HAP-1 (cell line): Measurements from ENCODE around the gene TMEM238.
A peak's percentile ranks its signal among the peaks of the same experiment; 100 is the strongest.
"Not testable (repeated sequence)": the region's sequence is repeated elsewhere in the genome, so short reads cannot be mapped to it uniquely, and the experiment has no call there.

Source experiments
- DNase-seq, 2 experiments: peaks; one replicate each; pipeline ENCODE4 v3.0.0-alpha.2; 2016 to 2020; ENCODE audit warnings: low spot score in 2 of 2
- H3K27me3 ChIP-seq: fragments of 250-450 bp; sonication (Bioruptor Pico); 2 replicates; pipeline ENCODE4 v1.5.1; 2020; ENCODE audit warnings: low read depth, mild to moderate bottlenecking, moderate library complexity
- H3K36me3 ChIP-seq: fragments of 250-450 bp; sonication (Bioruptor Pico); replicated peaks from 2 replicates; pipeline ENCODE4 v1.5.1; 2020; ENCODE audit warnings: mild to moderate bottlenecking
- H3K4me1 ChIP-seq: fragments of 250-450 bp; sonication (Bioruptor Pico); 2 replicates; pipeline ENCODE4 v1.5.1; 2020; ENCODE audit warnings: mild to moderate bottlenecking
- H3K4me3 ChIP-seq: fragments of 250-450 bp; sonication (Bioruptor Pico); 2 replicates; pipeline ENCODE4 v1.5.1; 2020; ENCODE audit warnings: mild to moderate bottlenecking, moderate library complexity
- H3K9me3 ChIP-seq: fragments of 250-450 bp; sonication (Bioruptor Pico); 2 replicates; pipeline ENCODE4 v1.5.1; 2020; ENCODE audit warnings: mild to moderate bottlenecking, moderate library complexity
- in situ Hi-C: fragments of 300-500 bp; cut with MboI; formaldehyde crosslinking; loops from 3 replicates; pipeline ENCODE4 v1.14.3; 2020; ENCODE audit warnings: low sequenced_read_pairs, inconsistent platforms, mixed read lengths

Gene TMEM238

GRCh38 chr19:55384131-55384919 lies at the start of gene TMEM238:
Gene TMEM238, minus strand, starts transcription at chr19:55384292. Its CDS starts 33 bp downstream, at chr19:55384259.
- H3K36me3 ChIP-seq = peaks cover 35% of the 10 kb centered on the region
- H3K4me1 ChIP-seq = peaks cover 29% of the 10 kb centered on the region
- no peaks in the 10 kb centered on the region for H3K27me3 ChIP-seq
- H3K4me3 ChIP-seq = peak within 1 kb of the TSS; percentile 88
- in situ Hi-C loops = loop anchor here (10.0 kb wide), 1 partner anchor 80 kb away; no protein-coding TSS in a partner anchor
- no peak for DNase-seq
- no peaks in the 10 kb centered on the region; the same call in 1 of the 2 replicates for H3K9me3 ChIP-seq

- DNase-seq = no peak
- H3K27me3 ChIP-seq = no peaks in the 10 kb centered on the region
- in situ Hi-C loops = no loop called here
- no peaks in the 10 kb centered on the region for H3K9me3 ChIP-seq
- H3K4me1 ChIP-seq = no peaks in the 10 kb centered on the region
- no peaks in the 10 kb centered on the region for H3K36me3 ChIP-seq
- H3K4me3 ChIP-seq = no peak overlapping the region
These were observed 49.2 kb upstream of the TMEM238 start for GRCh38 chr19:55433292-55433691.

GRCh38 chr19:55432241-55432959 lies 48.3 kb upstream of the TMEM238 start:
- H3K36me3 ChIP-seq = no peaks in the 10 kb centered on the region
- no peaks in the 10 kb centered on the region for H3K9me3 ChIP-seq
- DNase-seq = no peak
- H3K4me1 ChIP-seq = no peaks in the 10 kb centered on the region
- in situ Hi-C loops = no loop called here
- no peak overlapping the region for H3K4me3 ChIP-seq
- H3K27me3 ChIP-seq = no peaks in the 10 kb centered on the region

GRCh38 chr19:55431183-55431582 lies 47.1 kb upstream of the TMEM238 start:
- in situ Hi-C loops = no loop called here
- H3K27me3 ChIP-seq = no peaks in the 10 kb centered on the region

GRCh38 chr19:55426042-55426441 lies 42.0 kb upstream of the TMEM238 start:
- no peaks in the 10 kb centered on the region; the same call in 1 of the 2 replicates for H3K27me3 ChIP-seq
- H3K9me3 ChIP-seq = no peaks in the 10 kb centered on the region
- H3K36me3 ChIP-seq = no peaks in the 10 kb centered on the region
- in situ Hi-C loops = no loop called here
- no peak overlapping the region for H3K4me3 ChIP-seq
- no peaks in the 10 kb centered on the region for H3K4me1 ChIP-seq
- no peak for DNase-seq

More at GRCh38 chr19:55431183-55431582, 47.1 kb upstream of the TMEM238 start:
- no peak for DNase-seq
- Histone ChIP-seq H3K4me3 (no peak overlapping the region), H3K36me3 (no peaks in the 10 kb centered on the region), H3K4me1 (no peaks in the 10 kb centered on the region), H3K9me3 (no peaks in the 10 kb centered on the region)

- H3K36me3 ChIP-seq = no peaks in the 10 kb centered on the region
- no peaks in the 10 kb centered on the region for H3K9me3 ChIP-seq
- DNase-seq = no peak
- in situ Hi-C loops = no loop called here
- H3K27me3 ChIP-seq = no peaks in the 10 kb centered on the region; the same call in 1 of the 2 replicates
- H3K4me1 ChIP-seq = no peaks in the 10 kb centered on the region
- H3K4me3 ChIP-seq = no peak overlapping the region
These were observed 40.4 kb upstream of the TMEM238 start for GRCh38 chr19:55424518-55424917.

- no peak for DNase-seq
- Histone ChIP-seq H3K27me3 (no peaks in the 10 kb centered on the region; the same call in 1 of the 2 replicates), H3K4me1 (no peaks in the 10 kb centered on the region), H3K9me3 (no peaks in the 10 kb centered on the region), H3K4me3 (no peak overlapping the region), H3K36me3 (no peaks in the 10 kb centered on the region)
- in situ Hi-C loops = no loop called here
These were observed 39.3 kb upstream of the TMEM238 start for GRCh38 chr19:55423225-55424005.

- DNase-seq, in situ Hi-C loops, H3K36me3 ChIP-seq, H3K4me1 ChIP-seq, H3K9me3 ChIP-seq, H3K4me3 ChIP-seq, H3K27me3 ChIP-seq: not testable (repeated sequence)
These were observed 37.2 kb upstream of the TMEM238 start for GRCh38 chr19:55421281-55421680.

- no peak overlapping the region for H3K4me3 ChIP-seq
- H3K36me3 ChIP-seq = no peaks in the 10 kb centered on the region
- in situ Hi-C loops = loop anchor here (5.0 to 10.0 kb wide), 2 partner anchors 205 to 277 kb away; no protein-coding TSS in a partner anchor
- H3K27me3 ChIP-seq = no peaks in the 10 kb centered on the region; the same call in 1 of the 2 replicates
- H3K9me3 ChIP-seq = no peaks in the 10 kb centered on the region
- H3K4me1 ChIP-seq = no peaks in the 10 kb centered on the region
- DNase-seq = no peak
These were observed 35.6 kb upstream of the TMEM238 start for GRCh38 chr19:55419624-55420236.

- no peak for DNase-seq
- H3K27me3 ChIP-seq = no peaks in the 10 kb centered on the region
- in situ Hi-C loops = loop anchor here (5.0 to 10.0 kb wide), 2 partner anchors 204 to 277 kb away; no protein-coding TSS in a partner anchor
- no peaks in the 10 kb centered on the region for H3K4me1 ChIP-seq
- no peaks in the 10 kb centered on the region for H3K36me3 ChIP-seq
- H3K9me3 ChIP-seq = no peaks in the 10 kb centered on the region
- H3K4me3 ChIP-seq = no peak overlapping the region
These were observed 35.0 kb upstream of the TMEM238 start for GRCh38 chr19:55419103-55419502.

GRCh38 chr19:55418185-55418584 lies 34.1 kb upstream of the TMEM238 start:
- Histone ChIP-seq H3K4me3 (no peak overlapping the region), H3K36me3 (no peaks in the 10 kb centered on the region), H3K27me3 (no peaks in the 10 kb centered on the region), H3K4me1 (no peaks in the 10 kb centered on the region), H3K9me3 (no peaks in the 10 kb centered on the region)
- in situ Hi-C loops = loop anchor here (5.0 to 10.0 kb wide), 2 partner anchors 203 to 276 kb away; no protein-coding TSS in a partner anchor
- peak; percentile 70 to 82 for DNase-seq

- in situ Hi-C loops = loop anchor here (10.0 kb wide), 1 partner anchor 195 kb away; no protein-coding TSS in a partner anchor
- H3K4me3 ChIP-seq = no peak overlapping the region
- DNase-seq = no peak
These were observed 26.1 kb upstream of the TMEM238 start for GRCh38 chr19:55410168-55410567.

GRCh38 chr19:55409179-55409578 lies 25.1 kb upstream of the TMEM238 start:
- DNase-seq, H3K27me3 ChIP-seq, in situ Hi-C loops, H3K9me3 ChIP-seq, H3K4me3 ChIP-seq: not testable (repeated sequence)
- peaks cover 17% of the 10 kb centered on the region for H3K4me1 ChIP-seq
- peaks cover 32% of the 10 kb centered on the region for H3K36me3 ChIP-seq

More at GRCh38 chr19:55410168-55410567, 26.1 kb upstream of the TMEM238 start:
- Histone ChIP-seq H3K9me3 (peaks cover 4% of the 10 kb centered on the region; the same call in 1 of the 2 replicates), H3K27me3 (no peaks in the 10 kb centered on the region), H3K36me3 (peaks cover 22% of the 10 kb centered on the region), H3K4me1 (peaks cover 17% of the 10 kb centered on the region)
